Measurements from ENCODE around the gene PPP1R2. TPM values are rescaled to one million over a fixed set of nuclear protein-coding genes. Genes with fewer than 3 reads are reported as not detected.

Gene PPP1R2
- total RNA-seq, 1 experiment from 2014 or later = 46.1 TPM

GRCh38 chr3:195532834-195533233 lies 10.3 kb downstream of the PPP1R2 start:
- POLR2A ChIA-PET = no interaction called here
- Histone ChIP-seq H3K9me2 (ENCODE audit: insufficient read depth) (no peaks in the 10 kb centered on the region), H3K79me2 (ENCODE audit: insufficient read depth, low read length) (peaks cover 58% of the 10 kb centered on the region), H3K9ac (ENCODE audit: low read length) (no peak overlapping the region), H3K27ac (ENCODE audit: low read depth, low read length) (no peak overlapping the region), H3K4me2 (ENCODE audit: low read length) (no peak overlapping the region), H3K36me3 (ENCODE audit: control insufficient read depth in 1 of 2, insufficient read depth in 2 of 2, low read length in 2 of 2) (no peaks in the 10 kb centered on the region), H3K4me1 (ENCODE audit: control insufficient read depth in 1 of 2, insufficient read depth in 2 of 2, low read length in 2 of 2) (no peaks in the 10 kb centered on the region), H3K9me3 (ENCODE audit: control insufficient read depth in 1 of 2, insufficient read depth in 1 of 2, low read depth in 1 of 2, low read length in 2 of 2) (no peaks in the 10 kb centered on the region), H4K20me1 (ENCODE audit: insufficient read depth) (no peaks in the 10 kb centered on the region), H2AFZ (ENCODE audit: low read depth, low read length, poor library complexity, severe bottlenecking) (no peak overlapping the region), H3K27me3 (ENCODE audit: insufficient read depth, low read length) (no peaks in the 10 kb centered on the region), H3K4me3 (replicated peaks in 1 of 2; ENCODE audit: low read depth in 1 of 2, low read length in 2 of 2) (no peak overlapping the region)
- CTCF ChIA-PET = interaction anchor here (2.0 kb wide), 1 partner anchor 263 kb away, joined by 5 read pairs; no protein-coding TSS in a partner anchor
- RAD21 ChIA-PET (ENCODE audit: low non-redundant PET in 1 of 2, low total read pairs in 2 of 2, uncharacterized antibody in 2 of 2, unreplicated experiment in 2 of 2) = no interaction called here
- no peak for TF ChIP-seq RAD21 (IDR thresholded peaks at IDR 0.05; ENCODE audit: low read depth)
- no peak for TF ChIP-seq JUND (IDR thresholded peaks at IDR 0.05)
- no peak for TF ChIP-seq EZH2phosphoT487 (IDR thresholded peaks at IDR 0.05; ENCODE audit: borderline replicate concordance)
- ATAC-seq (no peak), DNase-seq (ENCODE audit: low read depth, low spot score) (no peak)
- BruUV-seq (replicated peaks) = no TSS peak
- intact Hi-C loops (cut with micrococcal nuclease) = no loop called here

GRCh38 chr3:195532345-195532744 lies 10.8 kb downstream of the PPP1R2 start:
- intact Hi-C loops (cut with micrococcal nuclease) = no loop called here
- H3K4me2 ChIP-seq (ENCODE audit: low read length) = no peak overlapping the region
- H3K27me3 ChIP-seq (ENCODE audit: insufficient read depth, low read length) = no peaks in the 10 kb centered on the region
- H3K9me3 ChIP-seq (ENCODE audit: control insufficient read depth in 1 of 2, insufficient read depth in 1 of 2, low read depth in 1 of 2, low read length in 2 of 2) = no peaks in the 10 kb centered on the region
- H3K9me2 ChIP-seq (ENCODE audit: insufficient read depth) = no peaks in the 10 kb centered on the region
- H3K79me2 ChIP-seq (ENCODE audit: insufficient read depth, low read length) = peaks cover 53% of the 10 kb centered on the region
- no peaks in the 10 kb centered on the region for H4K20me1 ChIP-seq (ENCODE audit: insufficient read depth)
- ATAC-seq = no peak
- ChIA-PET RAD21 (ENCODE audit: low non-redundant PET in 1 of 2, low total read pairs in 2 of 2, uncharacterized antibody in 2 of 2, unreplicated experiment in 2 of 2) (no interaction called here), POLR2A (no interaction called here), CTCF (no interaction called here)
- TF ChIP-seq CEBPB (IDR thresholded peaks at IDR 0.05; ENCODE audit: low read depth) (no peak), POLR2A (IDR thresholded peaks at IDR 0.05; ENCODE audit: borderline replicate concordance, extremely low read depth, insufficient read depth, insufficient read length) (no peak), REST (IDR thresholded peaks at IDR 0.05; ENCODE audit: low read depth) (no peak), ZBTB33 (IDR thresholded peaks at IDR 0.05; ENCODE audit: extremely low read depth, insufficient replicate concordance, low read length) (no peak)
- H2AFZ ChIP-seq (ENCODE audit: low read depth, low read length, poor library complexity, severe bottlenecking) = no peak overlapping the region
- H3K4me1 ChIP-seq (ENCODE audit: control insufficient read depth in 1 of 2, insufficient read depth in 2 of 2, low read length in 2 of 2) = no peaks in the 10 kb centered on the region
- BruUV-seq (replicated peaks) = no TSS peak
- H3K9ac ChIP-seq (ENCODE audit: low read length) = no peak overlapping the region
- H3K36me3 ChIP-seq (ENCODE audit: control insufficient read depth in 1 of 2, insufficient read depth in 2 of 2, low read length in 2 of 2) = no peaks in the 10 kb centered on the region
- DNase-seq (ENCODE audit: low read depth, low spot score) = no peak
- H3K4me3 ChIP-seq (replicated peaks in 1 of 2; ENCODE audit: low read depth in 1 of 2, low read length in 2 of 2) = no peak overlapping the region
- H3K27ac ChIP-seq (ENCODE audit: low read depth, low read length) = no peak overlapping the region

Data from HCT116 (cell line).